ENCODE data around the gene FOXS1.
"Not testable (repeated sequence)": the region's sequence is repeated elsewhere in the genome, so short reads cannot be mapped to it uniquely, and the experiment has no call there.

FOXS1 gene

GRCh38 chr20:31820228-31820627 is 25.2 kb downstream of the FOXS1 start:
- no peak for DNase-seq

GRCh38 chr20:31819083-31819784 is 26.2 kb downstream of the FOXS1 start, which contains the start of gene MYLK2:
Gene MYLK2, plus strand, starts transcription at chr20:31819356. Its CDS starts 225 bp downstream, at chr20:31819581.
- DNase-seq, result no peak

- no peak for DNase-seq
Measured at GRCh38 chr20:31818376-31818908, 27.0 kb downstream of the FOXS1 start.

GRCh38 chr20:31817461-31817860 is 27.9 kb downstream of the FOXS1 start:
- no peak for DNase-seq

GRCh38 chr20:31816221-31816620 is 29.2 kb downstream of the FOXS1 start:
- no peak for DNase-seq

GRCh38 chr20:31815408-31816188 is 29.8 kb downstream of the FOXS1 start:
- DNase-seq, result no peak

GRCh38 chr20:31814142-31814541 is 31.3 kb downstream of the FOXS1 start:
- DNase-seq, result not testable (repeated sequence)

GRCh38 chr20:31813611-31814010 is 31.8 kb downstream of the FOXS1 start:
- no peak for DNase-seq

GRCh38 chr20:31811796-31812728 is 33.3 kb downstream of the FOXS1 start:
- DNase-seq, result no peak

- no peak for DNase-seq
Measured at GRCh38 chr20:31811198-31811597, 34.2 kb downstream of the FOXS1 start.

GRCh38 chr20:31809661-31810060 is 35.7 kb downstream of the FOXS1 start:
- DNase-seq, result no peak

GRCh38 chr20:31808481-31808880 is 36.9 kb downstream of the FOXS1 start:
- no peak for DNase-seq

GRCh38 chr20:31806564-31807355 is 38.6 kb downstream of the FOXS1 start:
- no peak for DNase-seq

- no peak for DNase-seq
Measured at GRCh38 chr20:31803552-31804291, 41.7 kb downstream of the FOXS1 start.

GRCh38 chr20:31801508-31801907 is 43.9 kb downstream of the FOXS1 start:
- DNase-seq, result no peak

- DNase-seq, result no peak
Measured at GRCh38 chr20:31797364-31797763, 48.0 kb downstream of the FOXS1 start.

Measured in stimulated activated CD8-positive, alpha-beta memory T cell treated with anti-CD3 and anti-CD28 coated beads, Interleukin-4, amount 100 ng/mL, for 48 hours (primary cell).